ENCODE measurements around the gene GRM8. TPM values are rescaled to one million over a fixed set of nuclear protein-coding genes. Genes with fewer than 3 reads are reported as not detected.

Gene GRM8
- total and polyA plus RNA-seq, 9 of the 15 experiments (the other 6 are each of a cell fraction or from before 2014, with no cell fraction given): 0.13 TPM; not detected in 7

DNA sequence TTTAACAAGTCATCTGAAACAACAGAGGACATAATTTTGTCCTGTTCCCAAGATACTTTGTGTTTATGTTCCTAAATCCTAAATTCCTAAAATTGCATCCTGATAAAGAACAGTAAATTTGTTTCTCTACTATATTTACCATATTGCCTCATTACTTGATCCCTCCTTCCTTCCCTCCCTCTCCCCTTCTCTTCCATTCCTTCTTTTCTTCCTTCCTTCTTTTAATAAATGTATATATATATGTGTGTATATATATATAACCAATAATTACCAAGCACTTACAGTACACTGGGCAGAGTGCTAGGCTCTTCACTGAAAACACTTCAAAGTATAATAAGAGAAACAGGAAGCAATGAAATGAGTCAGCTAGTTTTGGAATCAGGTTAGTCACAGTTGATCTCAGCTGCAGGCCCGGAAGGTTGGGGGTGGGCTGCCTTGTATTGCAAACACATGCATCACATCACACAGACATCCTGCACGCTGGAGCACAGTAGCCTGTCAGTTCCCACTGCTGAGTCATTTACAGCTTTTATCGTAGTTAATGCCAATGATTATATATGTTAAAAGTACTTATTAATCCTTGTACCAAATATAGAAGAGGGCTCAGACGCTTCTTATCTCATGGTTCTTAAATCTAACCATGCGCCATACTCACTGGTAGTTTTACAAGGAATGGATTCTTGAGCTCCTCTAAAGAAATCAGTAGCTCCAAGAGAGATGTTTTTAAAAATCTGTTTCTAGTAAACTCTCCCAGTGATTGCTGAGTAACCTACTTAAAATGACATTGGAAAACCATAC lies 551.7 kb downstream of the GRM8 start (continued):
- TF ChIP-seq, protein P1, sequence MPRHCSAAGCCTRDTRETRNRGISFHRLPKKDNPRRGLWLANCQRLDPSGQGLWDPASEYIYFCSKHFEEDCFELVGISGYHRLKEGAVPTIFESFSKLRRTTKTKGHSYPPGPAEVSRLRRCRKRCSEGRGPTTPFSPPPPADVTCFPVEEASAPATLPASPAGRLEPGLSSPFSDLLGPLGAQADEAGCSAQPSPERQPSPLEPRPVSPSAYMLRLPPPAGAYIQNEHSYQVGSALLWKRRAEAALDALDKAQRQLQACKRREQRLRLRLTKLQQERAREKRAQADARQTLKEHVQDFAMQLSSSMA (CRISPR knock-in tag; IDR thresholded peaks at IDR 0.05): no peak
- TF ChIP-seq HNRNPK (IDR thresholded peaks at IDR 0.05; ENCODE audit: low read depth, low read length, poor library complexity, severe bottlenecking): no peak
- TF ChIP-seq MECOM (CRISPR knock-in tag; IDR thresholded peaks at IDR 0.05): no peak
- peak; percentile 95 for TF ChIP-seq SMARCA4 (IDR thresholded peaks at IDR 0.05)
- TF ChIP-seq, protein P2, sequence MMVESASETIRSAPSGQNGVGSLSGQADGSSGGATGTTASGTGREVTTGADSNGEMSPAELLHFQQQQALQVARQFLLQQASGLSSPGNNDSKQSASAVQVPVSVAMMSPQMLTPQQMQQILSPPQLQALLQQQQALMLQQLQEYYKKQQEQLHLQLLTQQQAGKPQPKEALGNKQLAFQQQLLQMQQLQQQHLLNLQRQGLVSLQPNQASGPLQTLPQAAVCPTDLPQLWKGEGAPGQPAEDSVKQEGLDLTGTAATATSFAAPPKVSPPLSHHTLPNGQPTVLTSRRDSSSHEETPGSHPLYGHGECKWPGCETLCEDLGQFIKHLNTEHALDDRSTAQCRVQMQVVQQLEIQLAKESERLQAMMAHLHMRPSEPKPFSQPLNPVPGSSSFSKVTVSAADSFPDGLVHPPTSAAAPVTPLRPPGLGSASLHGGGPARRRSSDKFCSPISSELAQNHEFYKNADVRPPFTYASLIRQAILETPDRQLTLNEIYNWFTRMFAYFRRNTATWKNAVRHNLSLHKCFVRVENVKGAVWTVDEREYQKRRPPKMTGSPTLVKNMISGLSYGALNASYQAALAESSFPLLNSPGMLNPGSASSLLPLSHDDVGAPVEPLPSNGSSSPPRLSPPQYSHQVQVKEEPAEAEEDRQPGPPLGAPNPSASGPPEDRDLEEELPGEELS (CRISPR knock-in tag; IDR thresholded peaks at IDR 0.05; ENCODE audit: borderline replicate concordance): no peak
- TF ChIP-seq, protein P3, sequence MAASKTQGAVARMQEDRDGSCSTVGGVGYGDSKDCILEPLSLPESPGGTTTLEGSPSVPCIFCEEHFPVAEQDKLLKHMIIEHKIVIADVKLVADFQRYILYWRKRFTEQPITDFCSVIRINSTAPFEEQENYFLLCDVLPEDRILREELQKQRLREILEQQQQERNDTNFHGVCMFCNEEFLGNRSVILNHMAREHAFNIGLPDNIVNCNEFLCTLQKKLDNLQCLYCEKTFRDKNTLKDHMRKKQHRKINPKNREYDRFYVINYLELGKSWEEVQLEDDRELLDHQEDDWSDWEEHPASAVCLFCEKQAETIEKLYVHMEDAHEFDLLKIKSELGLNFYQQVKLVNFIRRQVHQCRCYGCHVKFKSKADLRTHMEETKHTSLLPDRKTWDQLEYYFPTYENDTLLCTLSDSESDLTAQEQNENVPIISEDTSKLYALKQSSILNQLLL (CRISPR knock-in tag; IDR thresholded peaks at IDR 0.05; ENCODE audit: borderline replicate concordance): no peak
- TF ChIP-seq, protein P4, sequence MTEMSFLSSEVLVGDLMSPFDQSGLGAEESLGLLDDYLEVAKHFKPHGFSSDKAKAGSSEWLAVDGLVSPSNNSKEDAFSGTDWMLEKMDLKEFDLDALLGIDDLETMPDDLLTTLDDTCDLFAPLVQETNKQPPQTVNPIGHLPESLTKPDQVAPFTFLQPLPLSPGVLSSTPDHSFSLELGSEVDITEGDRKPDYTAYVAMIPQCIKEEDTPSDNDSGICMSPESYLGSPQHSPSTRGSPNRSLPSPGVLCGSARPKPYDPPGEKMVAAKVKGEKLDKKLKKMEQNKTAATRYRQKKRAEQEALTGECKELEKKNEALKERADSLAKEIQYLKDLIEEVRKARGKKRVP (CRISPR knock-in tag; IDR thresholded peaks at IDR 0.05): peak; percentile 91
- peak; percentile 75 for TF ChIP-seq POLR2AphosphoS5 (IDR thresholded peaks at IDR 0.05; ENCODE audit: control insufficient read depth, insufficient read depth, low read depth, low read length)
- TF ChIP-seq IFI16 (CRISPR knock-in tag; IDR thresholded peaks at IDR 0.05): no peak
- no peak for TF ChIP-seq ZNF79 (CRISPR knock-in tag; IDR thresholded peaks at IDR 0.05; ENCODE audit: low read depth)
- no peak for TF ChIP-seq GTF2F1 (IDR thresholded peaks at IDR 0.05; ENCODE audit: low read depth, low read length)
- TF ChIP-seq, protein P5, sequence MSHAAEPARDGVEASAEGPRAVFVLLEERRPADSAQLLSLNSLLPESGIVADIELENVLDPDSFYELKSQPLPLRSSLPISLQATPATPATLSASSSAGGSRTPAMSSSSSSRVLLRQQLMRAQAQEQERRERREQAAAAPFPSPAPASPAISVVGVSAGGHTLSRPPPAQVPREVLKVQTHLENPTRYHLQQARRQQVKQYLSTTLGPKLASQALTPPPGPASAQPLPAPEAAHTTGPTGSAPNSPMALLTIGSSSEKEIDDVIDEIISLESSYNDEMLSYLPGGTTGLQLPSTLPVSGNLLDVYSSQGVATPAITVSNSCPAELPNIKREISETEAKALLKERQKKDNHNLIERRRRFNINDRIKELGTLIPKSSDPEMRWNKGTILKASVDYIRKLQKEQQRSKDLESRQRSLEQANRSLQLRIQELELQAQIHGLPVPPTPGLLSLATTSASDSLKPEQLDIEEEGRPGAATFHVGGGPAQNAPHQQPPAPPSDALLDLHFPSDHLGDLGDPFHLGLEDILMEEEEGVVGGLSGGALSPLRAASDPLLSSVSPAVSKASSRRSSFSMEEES (CRISPR knock-in tag; IDR thresholded peaks at IDR 0.05): no peak
- TF ChIP-seq, protein P6, sequence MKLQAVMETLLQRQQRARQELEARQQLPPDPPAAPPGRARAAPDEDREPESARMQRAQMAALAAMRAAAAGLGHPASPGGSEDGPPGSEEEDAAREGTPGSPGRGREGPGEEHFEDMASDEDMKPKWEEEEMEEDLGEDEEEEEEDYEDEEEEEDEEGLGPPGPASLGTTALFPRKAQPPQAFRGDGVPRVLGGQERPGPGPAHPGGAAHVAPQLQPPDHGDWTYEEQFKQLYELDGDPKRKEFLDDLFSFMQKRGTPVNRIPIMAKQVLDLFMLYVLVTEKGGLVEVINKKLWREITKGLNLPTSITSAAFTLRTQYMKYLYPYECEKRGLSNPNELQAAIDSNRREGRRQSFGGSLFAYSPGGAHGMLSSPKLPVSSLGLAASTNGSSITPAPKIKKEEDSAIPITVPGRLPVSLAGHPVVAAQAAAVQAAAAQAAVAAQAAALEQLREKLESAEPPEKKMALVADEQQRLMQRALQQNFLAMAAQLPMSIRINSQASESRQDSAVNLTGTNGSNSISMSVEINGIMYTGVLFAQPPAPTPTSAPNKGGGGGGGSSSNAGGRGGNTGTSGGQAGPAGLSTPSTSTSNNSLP (IDR thresholded peaks at IDR 0.05; ENCODE audit: borderline replicate concordance, low read depth, low read length): peak; percentile 99
- peak; percentile 86 for TF ChIP-seq ELF1 (tag; IDR thresholded peaks at IDR 0.05)
- no peak for TF ChIP-seq FOXK1 (CRISPR knock-in tag; IDR thresholded peaks at IDR 0.05; ENCODE audit: borderline replicate concordance)
- no peak for TF ChIP-seq NR4A1 (CRISPR knock-in tag; IDR thresholded peaks at IDR 0.05)
- no peak for TF ChIP-seq NR4A1 (tag; IDR thresholded peaks at IDR 0.05)
- TF ChIP-seq, protein P7, sequence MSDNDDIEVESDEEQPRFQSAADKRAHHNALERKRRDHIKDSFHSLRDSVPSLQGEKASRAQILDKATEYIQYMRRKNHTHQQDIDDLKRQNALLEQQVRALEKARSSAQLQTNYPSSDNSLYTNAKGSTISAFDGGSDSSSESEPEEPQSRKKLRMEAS (CRISPR knock-in tag; IDR thresholded peaks at IDR 0.05): peak; percentile 48; the same call in 1 of the 2 replicates

Data from K562 (cell line).